NCI-H2227 (cell line): ENCODE measurements around the gene CBX5.
"Not testable (repeated sequence)": the region's sequence is repeated elsewhere in the genome, so short reads cannot be mapped to it uniquely, and the experiment has no call there.

ENCODE experiments used
- DNase-seq: peaks from one replicate; lab custom pipeline; 2025; ENCODE audit not compliant: unreplicated experiment; lab: John Stamatoyannopoulos, UW

Gene CBX5

DNA sequence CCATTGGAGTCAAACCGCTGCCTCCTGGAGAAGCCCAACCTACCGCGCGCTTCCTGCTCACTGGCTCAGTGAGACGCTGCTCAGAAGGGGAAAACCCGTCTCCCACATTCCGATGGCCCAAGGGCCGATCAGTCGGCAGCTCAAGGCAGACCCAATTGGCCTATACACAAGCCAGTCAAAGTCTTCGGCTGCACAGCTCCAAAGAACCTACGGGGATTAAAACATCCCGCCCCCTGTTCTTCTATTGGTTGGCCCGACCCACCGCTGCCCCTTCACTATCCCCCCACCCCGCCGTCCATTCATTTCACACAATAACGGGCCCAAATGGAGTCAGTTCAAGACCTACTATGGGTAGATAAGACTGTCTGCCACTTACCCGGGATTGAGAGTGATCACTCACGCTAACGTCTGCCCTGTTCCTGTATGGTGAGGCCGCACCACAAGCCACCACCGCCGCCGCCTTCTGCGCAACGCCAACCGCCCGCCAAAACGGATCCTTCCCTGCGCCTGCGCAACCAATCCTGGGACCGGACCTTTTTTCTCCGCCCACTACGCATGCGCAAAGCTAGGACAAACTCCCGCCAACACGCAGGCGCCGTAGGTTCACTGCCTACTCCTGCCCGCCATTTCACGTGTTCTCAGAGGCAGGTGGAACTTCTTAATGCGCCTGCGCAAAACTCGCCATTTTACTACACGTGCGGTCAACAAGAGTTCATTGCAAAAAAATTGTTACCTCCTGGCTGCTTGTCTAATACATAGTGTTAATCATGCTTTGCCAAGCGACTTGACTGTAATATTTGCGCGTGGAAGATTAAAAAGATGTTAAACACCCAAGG is at the start of gene CBX5:
TSS of gene CBX5 (minus strand) at position 491 of the 836 bp plus-strand sequence. CDS start 22,472 bp downstream, outside the sequence.
- peak; percentile 98 for DNase-seq

DNA sequence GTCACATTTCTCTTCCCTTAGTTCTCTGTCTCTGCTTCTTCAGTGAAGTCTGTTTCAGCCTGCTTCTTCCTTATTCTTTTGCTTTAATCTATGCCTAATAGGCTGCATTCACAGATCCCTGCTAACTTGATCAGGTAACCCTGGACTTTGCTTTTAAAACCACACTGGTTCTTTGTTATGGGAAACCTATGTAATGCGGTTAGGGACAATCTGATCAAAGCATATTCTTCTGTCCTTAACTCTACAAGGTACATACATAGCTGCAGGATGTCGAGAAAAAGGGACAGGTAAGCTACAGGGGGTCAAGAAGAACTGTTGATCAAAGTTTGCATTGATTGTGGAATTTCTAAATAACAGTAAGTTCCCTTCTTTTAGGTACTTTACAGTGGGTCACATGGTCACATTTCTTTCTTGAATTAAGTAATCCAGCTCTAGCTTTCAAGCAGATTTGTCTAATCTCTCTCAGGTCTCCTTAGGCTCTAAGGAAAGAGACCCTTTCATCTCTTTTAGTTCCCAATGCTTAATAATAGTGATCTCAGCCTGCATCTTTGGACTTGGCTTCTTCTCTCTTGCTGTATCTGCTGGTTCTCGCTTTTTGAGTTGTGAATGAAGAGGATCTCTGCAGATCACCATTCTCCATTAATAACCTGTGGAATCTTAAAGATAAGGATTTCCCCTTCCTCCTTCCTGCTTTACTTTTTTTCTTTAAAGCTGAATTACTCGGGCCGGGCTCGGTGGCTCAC is 48.8 kb upstream of the CBX5 start:
- DNase-seq = no peak

GRCh38 chr12:54325442-54326109 is 45.7 kb upstream of the CBX5 start:
- not testable (repeated sequence) for DNase-seq

GRCh38 chr12:54324617-54325441 is 44.9 kb upstream of the CBX5 start, which contains the start of gene COPZ1:
Gene COPZ1, plus strand, starts transcription at chr12:54325131. Its CDS starts 33 bp downstream, at chr12:54325164.
- DNase-seq = peak; percentile 97

- no peak for DNase-seq
Measured at GRCh38 chr12:54321363-54321762, 41.4 kb upstream of the CBX5 start.

- DNase-seq = not testable (repeated sequence)
Measured at GRCh38 chr12:54312309-54312708, 32.4 kb upstream of the CBX5 start.

GRCh38 chr12:54311051-54311450 is 31.1 kb upstream of the CBX5 start:
- DNase-seq = no peak

GRCh38 chr12:54306925-54307741 is 27.2 kb upstream of the CBX5 start:
- peak; percentile 32 for DNase-seq

- DNase-seq = no peak
Measured at GRCh38 chr12:54304187-54304810, 24.4 kb upstream of the CBX5 start.

DNA sequence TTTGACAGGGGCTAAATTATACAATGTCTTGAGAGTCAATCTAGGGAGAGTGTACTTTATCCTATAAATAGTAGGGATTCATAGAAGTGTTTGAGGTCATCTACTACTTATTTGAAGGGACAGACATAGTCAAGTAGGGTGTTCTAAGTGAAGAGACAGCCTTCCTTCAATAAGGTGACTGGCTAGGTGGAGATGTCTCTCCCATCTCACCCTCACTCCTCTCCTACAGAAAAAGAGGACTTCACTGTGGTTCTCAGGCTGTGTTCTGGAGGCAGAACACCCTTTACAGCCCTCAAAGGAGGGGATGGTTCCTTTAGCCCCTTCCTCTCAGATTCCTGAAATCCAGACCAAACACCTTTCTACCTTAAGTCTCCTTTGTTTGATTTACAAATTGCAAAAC is 23.7 kb upstream of the CBX5 start:
- no peak for DNase-seq

DNA sequence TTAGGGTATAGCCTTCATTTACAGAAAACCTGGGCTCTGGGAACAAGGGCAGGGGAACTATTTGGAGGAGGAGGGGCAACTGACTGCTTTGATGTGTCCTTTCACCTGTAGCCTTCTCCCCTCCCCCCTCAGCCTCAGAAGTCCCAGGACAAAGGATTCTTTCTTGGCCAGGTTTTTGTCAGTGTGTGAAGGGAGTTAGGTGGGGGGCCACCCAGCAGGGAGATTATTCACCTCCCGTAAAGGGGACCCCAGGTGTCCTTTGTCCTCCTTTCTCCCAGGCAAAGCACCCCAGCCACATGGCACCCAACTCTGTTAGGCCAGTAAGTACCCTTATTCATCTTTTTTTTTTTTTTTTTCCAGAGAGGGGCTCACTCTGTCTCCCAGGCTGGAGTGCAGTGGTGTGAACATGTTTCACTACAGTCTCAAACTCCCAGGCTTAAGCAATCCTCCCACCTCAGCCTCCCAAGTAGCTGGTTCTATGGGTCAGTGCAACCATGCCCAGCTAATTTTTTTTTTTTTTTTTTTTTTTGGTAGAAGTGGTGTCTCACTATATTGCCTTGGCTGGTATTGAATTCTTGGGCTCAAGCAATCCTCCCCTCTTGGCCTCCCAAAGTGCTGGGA is 21.6 kb upstream of the CBX5 start:
- DNase-seq = no peak

GRCh38 chr12:54300732-54301427 is 21.0 kb upstream of the CBX5 start, which contains the start of gene NFE2:
Gene NFE2, minus strand, starts transcription at chr12:54301015. Its CDS starts 5,767 bp downstream, at chr12:54295248.
- peak; percentile 60 for DNase-seq

- no peak for DNase-seq
Measured at GRCh38 chr12:54300225-54300731, 20.4 kb upstream of the CBX5 start.

DNA sequence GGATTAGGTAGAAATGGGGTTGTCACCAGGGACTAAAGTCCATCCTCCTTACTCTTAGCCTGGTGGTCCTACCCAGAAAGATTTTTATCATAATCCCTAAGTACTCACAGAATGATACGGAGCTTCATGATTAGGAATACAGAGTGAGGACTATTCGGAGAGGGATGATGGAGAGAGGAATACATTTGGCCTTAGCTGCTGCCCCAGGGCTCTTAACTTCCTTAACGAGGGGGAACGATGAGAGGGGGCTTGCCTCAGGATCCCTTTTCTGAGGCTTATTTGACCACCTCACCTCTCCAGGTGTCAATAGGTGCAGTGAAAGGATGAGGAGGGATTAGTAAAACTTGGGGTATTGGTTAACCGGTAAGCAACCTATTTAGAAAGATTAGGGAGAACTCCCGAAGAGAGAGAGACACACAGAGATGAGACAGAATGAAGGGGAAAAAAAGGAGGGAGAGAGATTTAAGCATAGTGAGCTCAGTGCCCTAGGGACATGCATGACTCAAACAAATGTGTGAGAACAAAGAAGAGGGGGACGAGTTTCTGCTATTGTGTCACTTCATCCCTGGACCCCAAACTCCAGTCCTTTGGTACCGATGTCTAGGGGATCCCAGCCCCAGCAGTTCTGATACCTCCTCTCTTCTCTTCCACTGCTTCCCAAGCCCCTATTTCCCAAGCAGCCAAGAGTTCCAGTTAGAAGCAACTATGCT is 19.7 kb upstream of the CBX5 start:
- DNase-seq = no peak

- DNase-seq = no peak
Measured at GRCh38 chr12:54298904-54299303, 19.0 kb upstream of the CBX5 start.

DNA sequence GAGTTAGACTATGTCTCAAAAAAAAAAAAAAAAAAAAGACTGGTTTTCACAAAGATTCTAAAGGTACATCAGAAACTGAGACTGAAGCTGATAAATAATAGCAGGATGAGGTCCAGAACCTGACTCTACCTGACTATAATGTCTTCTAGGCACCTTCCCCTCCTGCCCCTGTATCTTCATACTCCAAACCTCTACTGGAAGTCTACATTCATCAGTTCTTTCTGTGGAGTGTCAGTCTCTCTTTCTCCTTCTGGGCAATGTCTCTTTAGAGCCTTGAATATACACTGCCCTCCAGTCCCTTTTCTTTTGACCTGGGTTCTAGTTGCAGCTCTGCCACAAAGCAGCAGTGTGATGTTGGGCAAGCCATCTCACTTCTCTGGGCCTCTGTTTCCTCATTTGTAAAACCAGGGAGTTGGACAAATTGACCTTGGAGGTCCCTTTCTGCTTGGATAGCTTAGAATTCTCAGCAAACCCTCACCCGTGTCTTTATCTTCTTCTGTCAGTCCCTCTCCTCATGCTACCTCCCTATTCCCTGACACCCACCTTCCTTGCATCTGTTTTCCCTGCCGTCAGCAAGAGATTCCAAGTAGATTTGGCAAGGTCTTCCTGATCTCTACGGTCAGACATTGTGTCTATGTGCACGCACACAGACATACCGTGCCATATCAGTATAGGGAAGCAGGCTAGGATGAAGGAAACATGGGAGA is 16.6 kb upstream of the CBX5 start:
- DNase-seq = no peak
